Measurements from ENCODE around the gene ECHS1. TPM values are rescaled to one million over a fixed set of nuclear protein-coding genes. Genes with fewer than 3 reads are reported as not detected.

ECHS1 gene
- total and polyA plus RNA-seq, 2 of the 8 experiments (the other 6 are each of a cell fraction or from before 2014, with no cell fraction given), result 41.7 to 101 TPM

- no peak for TF ChIP-seq CHD7 (IDR thresholded peaks at IDR 0.05; ENCODE audit: insufficient replicate concordance, low read length)
- TF ChIP-seq TCF12 (IDR thresholded peaks at IDR 0.05; ENCODE audit: low read depth, low read length), result 0 out of 2 replicates have a peak, but pooled peaks have one; percentile 3
- no peak for TF ChIP-seq USF2 (IDR thresholded peaks at IDR 0.05; ENCODE audit: low read length)
- no peak for TF ChIP-seq RXRA (IDR thresholded peaks at IDR 0.05; ENCODE audit: insufficient read depth, low read depth, low read length)
- TF ChIP-seq KDM4A (IDR thresholded peaks at IDR 0.05; ENCODE audit: low read depth, low read length, severe bottlenecking), result peak; percentile 70
- TF ChIP-seq KDM1A (IDR thresholded peaks at IDR 0.05; ENCODE audit: borderline replicate concordance, low read length), result no peak
- no peak for TF ChIP-seq SIX5 (IDR thresholded peaks at IDR 0.05; ENCODE audit: low read depth, low read length)
- TF ChIP-seq CHD1 (IDR thresholded peaks at IDR 0.05; ENCODE audit: low read depth, low read length), result no peak
- TF ChIP-seq ZNF274 (IDR thresholded peaks at IDR 0.05; ENCODE audit: borderline replicate concordance, extremely low read depth, low read length), result no peak
- no peak for TF ChIP-seq JUN (IDR thresholded peaks at IDR 0.05; ENCODE audit: low read depth, low read length)
Measured at GRCh38 chr10:133318494-133319127, 54.5 kb downstream of the ECHS1 start (continued).
